Measurements from ENCODE around the gene WFDC10A.
"Not testable (repeated sequence)": the region's sequence is repeated elsewhere in the genome, so short reads cannot be mapped to it uniquely, and the experiment has no call there.

WFDC10A gene

GRCh38 chr20:45626540-45626939, 3.0 kb upstream of the WFDC10A start:
- FAIRE-seq, result no peak
- DNase-seq (ENCODE audit: insufficient read length, low spot score), result no peak

GRCh38 chr20:45630371-45630770, 832 bp downstream of the WFDC10A start:
- DNase-seq (ENCODE audit: insufficient read length, low spot score), result no peak
- TF ChIP-seq CTCF (IDR thresholded peaks at IDR 0.05; ENCODE audit: insufficient read depth, missing control alignments), result no peak

More at GRCh38 chr20:45626540-45626939, 3.0 kb upstream of the WFDC10A start:
- no peak for TF ChIP-seq CTCF (IDR thresholded peaks at IDR 0.05; ENCODE audit: insufficient read depth, missing control alignments)

GRCh38 chr20:45631184-45631583, 1.6 kb downstream of the WFDC10A start, which contains the start of gene WFDC9:
WFDC9 (minus strand) TSS chr20:45631284; CDS start chr20:45610181, 21,103 bp downstream.
- FAIRE-seq (no peak), DNase-seq (ENCODE audit: insufficient read length, low spot score) (no peak)
- TF ChIP-seq CTCF (IDR thresholded peaks at IDR 0.05; ENCODE audit: insufficient read depth, missing control alignments), result no peak

More at GRCh38 chr20:45630371-45630770, 832 bp downstream of the WFDC10A start:
- no peak for FAIRE-seq

GRCh38 chr20:45636513-45636912, 7.0 kb downstream of the WFDC10A start:
- no peak for DNase-seq (ENCODE audit: insufficient read length, low spot score)
- TF ChIP-seq CTCF (IDR thresholded peaks at IDR 0.05; ENCODE audit: insufficient read depth, missing control alignments), result no peak
- FAIRE-seq, result no peak

- no peak for FAIRE-seq
- no peak for DNase-seq (ENCODE audit: insufficient read length, low spot score)
- no peak for TF ChIP-seq CTCF (IDR thresholded peaks at IDR 0.05; ENCODE audit: insufficient read depth, missing control alignments)
Measured at GRCh38 chr20:45639687-45640086, 10.1 kb downstream of the WFDC10A start.

- not testable (repeated sequence) for DNase-seq (ENCODE audit: insufficient read length, low spot score); FAIRE-seq
Measured at GRCh38 chr20:45641076-45641475, 11.5 kb downstream of the WFDC10A start.

GRCh38 chr20:45645869-45646268, 16.3 kb downstream of the WFDC10A start:
- not testable (repeated sequence) for DNase-seq (ENCODE audit: insufficient read length, low spot score); FAIRE-seq

GRCh38 chr20:45646875-45647274, 17.3 kb downstream of the WFDC10A start:
- DNase-seq (ENCODE audit: insufficient read length, low spot score) (no peak), FAIRE-seq (no peak)
- TF ChIP-seq CTCF (IDR thresholded peaks at IDR 0.05; ENCODE audit: insufficient read depth, missing control alignments), result no peak
